Heart left ventricle (tissue), 13 donors: Measurements from ENCODE around the gene SORL1.

ENCODE experiments used
- CTCF ChIP-seq, 12 donors: fragments of 200-600 bp; sonication (generic) in 4 of 12; IDR thresholded peaks; one replicate each; pipeline versions ENCODE4 v1.5.0 to v1.8.0; 2018 to 2022; ENCODE audit warnings: antibody characterized with exemption in 12 of 12, mild to moderate bottlenecking in 5 of 12
- POLR2A ChIP-seq, 2 donors: fragments of 450-650 bp; IDR thresholded peaks; one replicate each; pipeline ENCODE4 v1.6.1; 2017; ENCODE audit warnings: antibody characterized with exemption in 2 of 2, mild to moderate bottlenecking in 2 of 2, moderate library complexity in 2 of 2
- donor health status: ischemic (EF 13 %, LVEDD 7.1; RV severe dilation, severe dysfunction).
- donor health status: DM: no; HTN: yes; CAD: no.
- donor health status: DM: no; HTN: no; CAD: no.
- donor health status: ischemic (EF 25% LVEDD 6.9; RV normal size, moderate dysfunction).
- donor health status: ischemic (EF 25% LVEDD 5.7; RV mildly dilated, moderate dysfunction).
- donor health status: ischemic (EF 35%, LVEDD 5.7; RV mildly dilated, moderate dysfunction).
- donor health status: nonischemic (EF 11% LVEDD 7.7; RV severe dilation, severe dysfunction).
- donor health status: DM: yes; HTN: yes; CAD: no.
- donor health status: PGD.
- donor health status: ischemic (EF 29% LVEDD 5.4; RV normal size, mild dysfunction).
- donor health status: nonischemic (EF 23%, LVEDD 6.1; RV moderate dilation, normal function).

- no peak for TF ChIP-seq CTCF (IDR thresholded peaks at IDR 0.05)
- no peak for TF ChIP-seq POLR2A (IDR thresholded peaks at IDR 0.05)
Measured at GRCh38 chr11:121474680-121475079, 22.6 kb downstream of the SORL1 start.
